ENCODE results near the gene NFKB2.
A peak's percentile ranks its signal among the peaks of the same experiment; 100 is the strongest.

The NFKB2 gene

DNA sequence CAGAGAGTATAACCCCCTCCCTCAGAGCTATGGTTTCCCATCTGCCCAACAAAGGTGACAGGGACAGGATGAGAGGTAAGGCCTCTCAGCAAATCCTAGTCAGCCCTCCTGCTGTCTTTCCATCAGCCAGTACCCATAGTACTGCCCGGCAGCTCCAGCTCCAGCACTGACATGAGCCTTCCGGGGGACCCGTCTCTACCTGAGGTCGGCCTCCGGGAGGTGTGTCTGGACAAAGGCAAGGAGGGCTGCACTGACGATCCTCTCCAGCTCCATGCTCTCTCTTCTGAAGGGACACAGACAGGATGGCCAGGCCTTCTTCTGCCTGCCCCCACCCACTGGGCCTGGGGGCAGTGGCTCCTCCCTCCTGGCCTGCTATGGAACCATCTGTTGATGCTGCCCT is 29.4 kb downstream of the NFKB2 start:
- DNase-seq, result no peak

DNA sequence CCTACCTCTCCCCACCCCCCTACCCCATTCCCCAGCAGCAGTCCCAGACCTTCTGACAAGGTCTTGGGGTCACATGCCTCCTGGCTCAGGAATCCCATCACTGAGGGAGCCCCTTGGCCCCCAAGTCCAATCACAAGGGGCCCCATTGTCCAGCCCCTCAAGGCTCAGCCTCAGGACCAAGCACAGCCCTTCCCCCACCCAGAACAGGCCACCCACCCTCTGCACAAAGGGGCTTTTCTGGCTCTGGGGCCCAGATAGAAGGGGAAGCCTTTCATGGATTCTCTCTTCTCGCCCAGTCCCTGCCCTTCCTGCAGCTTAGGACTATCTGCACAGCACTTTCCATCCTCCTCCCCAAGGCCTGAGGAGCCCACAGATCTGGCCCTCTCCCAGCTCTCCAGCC is 29.9 kb downstream of the NFKB2 start:
- no peak for DNase-seq

GRCh38 chr10:102426803-102427287 is 31.3 kb downstream of the NFKB2 start:
- no peak for DNase-seq

DNA sequence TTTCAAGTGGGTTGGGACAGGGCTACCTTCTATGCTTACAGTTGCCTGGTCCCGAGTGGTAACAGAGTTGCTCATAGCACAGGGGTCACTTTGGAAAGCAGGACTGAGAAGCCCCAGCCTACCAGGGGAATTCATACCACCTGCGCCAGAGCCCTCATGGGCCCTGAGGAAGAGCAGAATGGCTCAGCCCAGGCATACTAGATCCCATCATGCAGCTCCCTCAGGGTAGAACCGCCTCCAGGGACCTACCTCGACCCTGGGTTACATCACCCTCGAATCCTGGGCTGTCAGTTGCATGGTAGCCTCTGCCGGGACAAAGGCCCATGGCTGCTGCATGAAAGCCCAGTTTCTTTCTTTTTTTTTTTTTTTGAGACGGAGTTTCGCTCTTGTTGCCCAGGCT is 34.0 kb downstream of the NFKB2 start:
- no peak for DNase-seq

- DNase-seq, result no peak
Observed at GRCh38 chr10:102431452-102432124, 36.1 kb downstream of the NFKB2 start.

GRCh38 chr10:102432162-102432950 is 36.9 kb downstream of the NFKB2 start, which contains the start of gene CUEDC2:
Gene CUEDC2, minus strand, starts transcription at chr10:102432574. Its CDS starts 7,386 bp downstream, at chr10:102425188.
- DNase-seq, result peak; percentile 100

DNA sequence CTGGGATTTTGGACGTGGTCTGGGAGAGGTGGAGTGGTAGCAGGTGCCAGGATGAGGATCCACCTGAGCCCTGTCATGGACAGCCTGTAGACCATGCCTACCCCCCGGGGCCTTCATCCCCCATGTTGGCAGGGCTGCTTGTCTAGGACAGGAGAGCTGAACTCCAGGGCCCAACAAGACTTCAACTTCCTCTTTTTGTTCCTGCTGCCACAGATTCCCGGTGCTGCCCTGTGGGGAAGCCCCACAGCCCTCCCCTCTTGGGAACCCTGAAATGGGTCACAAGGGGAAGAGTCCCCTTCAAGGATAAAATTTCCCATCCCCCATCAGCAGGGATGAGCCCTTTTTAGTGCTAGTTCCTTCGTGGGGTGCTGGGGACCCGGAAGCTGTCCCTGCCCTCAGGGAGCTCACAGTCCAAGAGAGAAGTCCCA is 38.1 kb downstream of the NFKB2 start:
- peak; percentile 71 for DNase-seq

GRCh38 chr10:102434394-102435132 is 39.1 kb downstream of the NFKB2 start:
- DNase-seq, result no peak

- no peak for DNase-seq
Observed at GRCh38 chr10:102435133-102435497, 39.6 kb downstream of the NFKB2 start.

GRCh38 chr10:102435529-102436233 is 40.2 kb downstream of the NFKB2 start:
- peak; percentile 79 for DNase-seq

GRCh38 chr10:102436312-102436711 is 40.8 kb downstream of the NFKB2 start:
- no peak for DNase-seq

DNA sequence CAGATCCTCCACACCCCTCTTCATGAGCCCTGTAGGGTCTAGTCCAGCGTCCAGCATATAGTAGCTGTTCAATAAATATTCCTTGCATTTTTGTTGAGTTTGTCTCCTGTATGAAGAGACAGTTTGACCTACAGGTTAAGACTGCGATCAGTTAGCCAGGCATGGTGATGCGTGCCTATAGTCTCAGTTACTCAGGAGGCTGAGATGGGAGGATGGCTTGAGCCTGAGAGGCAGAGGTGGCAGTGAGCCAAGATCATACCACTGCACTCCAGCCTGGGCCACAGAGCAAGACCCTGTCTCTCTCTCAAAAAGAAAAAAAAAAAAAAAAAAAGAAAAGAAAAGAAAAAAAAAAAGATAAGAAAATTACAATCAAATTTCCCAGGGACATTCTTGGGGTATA is 42.0 kb downstream of the NFKB2 start:
- no peak for DNase-seq

- no peak for DNase-seq
Observed at GRCh38 chr10:102438374-102438773, 42.9 kb downstream of the NFKB2 start.

DNA sequence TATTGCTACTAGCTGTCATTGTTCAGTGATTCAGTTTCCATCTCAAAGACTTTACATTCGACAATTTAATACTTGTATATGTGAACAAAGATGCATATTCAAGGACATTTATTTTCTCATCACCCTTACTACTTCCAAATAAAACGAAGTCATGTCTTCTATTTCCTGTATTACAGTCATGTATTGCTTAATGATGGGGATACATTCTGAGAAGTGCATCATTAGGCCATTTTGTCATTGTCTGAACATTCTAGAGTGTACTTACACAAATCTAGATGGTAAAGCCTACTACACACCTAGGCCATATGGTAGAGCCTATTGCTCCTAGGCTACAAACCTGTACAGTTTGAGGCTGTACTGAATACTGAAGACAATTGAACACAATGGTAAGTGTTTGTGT is 49.3 kb downstream of the NFKB2 start:
- no peak for DNase-seq

DNA sequence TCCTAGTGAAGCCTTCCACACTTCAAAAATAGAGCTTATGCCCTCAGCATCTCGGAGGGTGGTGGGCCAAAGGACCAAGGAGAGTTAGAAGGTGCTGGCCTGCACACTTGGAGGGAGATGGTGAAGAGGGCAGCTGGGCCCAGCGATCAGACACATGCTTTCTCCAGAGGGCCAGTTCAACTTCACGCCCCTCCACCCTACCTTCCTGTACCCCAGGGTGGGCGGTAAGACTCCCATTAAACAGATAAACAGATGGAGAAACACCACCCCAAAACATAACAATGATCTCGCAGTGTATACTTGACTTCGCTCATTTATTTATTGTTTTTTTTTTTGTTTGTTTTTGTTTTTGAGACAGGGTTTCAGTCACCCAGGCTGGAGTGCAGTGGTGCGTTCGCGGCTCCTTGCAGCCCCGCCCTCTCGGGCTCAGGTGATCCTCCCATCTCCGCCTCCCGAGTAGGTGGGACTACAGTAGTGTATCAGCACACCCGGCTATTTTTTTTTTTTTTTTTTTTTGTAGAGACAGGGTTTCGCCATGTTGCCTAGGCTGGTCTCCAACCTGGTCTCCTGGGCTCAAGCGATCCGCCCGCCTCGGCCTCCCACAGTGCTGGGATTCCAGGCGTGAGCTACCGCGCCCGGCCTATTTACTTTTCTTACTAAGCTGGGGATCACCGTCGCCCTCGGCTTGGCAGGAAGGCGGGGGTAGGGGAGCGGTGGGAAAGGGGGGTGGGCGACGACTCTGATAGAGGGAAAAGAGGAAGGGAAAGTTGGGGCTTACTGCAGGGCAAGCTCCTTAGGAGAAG is 54.0 kb downstream of the NFKB2 start:
- peak; percentile 88 for DNase-seq

GRCh38 chr10:102450124-102450373 is 54.5 kb downstream of the NFKB2 start:
- no peak for DNase-seq

GRCh38 chr10:102450374-102451104 is 55.0 kb downstream of the NFKB2 start:
- peak; percentile 92 for DNase-seq

DNA sequence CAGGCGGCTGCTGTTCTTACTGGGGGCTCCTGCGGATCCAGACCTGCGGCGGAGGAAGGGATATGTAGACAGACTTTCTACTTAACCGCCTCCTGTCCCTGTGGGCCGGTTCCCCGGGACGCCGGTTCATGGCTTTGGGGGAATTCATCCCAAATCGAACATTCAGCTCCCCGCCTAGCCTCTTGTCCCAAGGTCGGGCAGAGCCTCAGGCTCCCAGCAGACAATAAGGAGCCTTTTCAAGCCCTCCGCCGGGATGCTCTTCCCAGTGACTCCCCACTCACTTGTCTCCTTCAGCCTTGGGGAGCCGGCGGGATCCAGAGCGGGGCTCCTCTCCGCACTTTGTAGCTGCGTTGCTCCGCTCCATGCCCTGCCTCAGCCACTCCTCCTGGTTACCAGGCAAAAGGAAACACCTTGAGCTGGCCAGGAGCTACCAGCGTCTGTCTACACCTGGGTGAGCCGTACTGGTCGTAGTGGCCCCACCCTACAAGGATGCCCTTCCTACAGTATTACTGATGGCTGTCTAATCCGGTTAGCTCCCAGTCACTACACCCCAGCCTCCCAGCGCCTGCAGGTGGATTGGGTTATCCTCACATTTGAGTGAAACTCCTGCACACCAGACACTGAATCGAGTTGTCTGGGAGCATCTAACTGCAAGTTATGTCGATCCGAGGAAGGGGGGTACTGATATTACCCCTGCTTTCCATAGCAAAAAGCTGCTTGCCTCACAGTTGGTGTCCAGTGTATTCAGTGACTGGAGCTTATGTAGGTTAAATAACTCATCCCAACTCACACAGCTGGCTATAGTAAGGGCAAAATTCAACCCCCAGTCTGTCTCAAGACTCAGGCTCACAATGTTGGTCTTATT is 55.8 kb downstream of the NFKB2 start, which contains the start of gene C10orf95:
C10orf95 (minus strand) TSS at position 439 of the 865 bp plus-strand sequence. CDS start 450 bp downstream, outside the sequence.
- DNase-seq, result peak; percentile 69

Data from activated CD8-positive, alpha-beta memory T cell treated with anti-CD3 and anti-CD28 coated beads for 24 hours (primary cell).